Peyer's patch (tissue), 4 donors: ENCODE measurements around the gene FYB1.

Source experiments
- CTCF ChIP-seq, 6 experiments: fragments of 450-650 bp in 4 of 6; fragments of 200-600 bp in 2 of 6; sonication (generic) in 1 of 6; IDR thresholded peaks; one replicate each; pipeline ENCODE4 v1.5.1; 2017 to 2019; ENCODE audit warnings: antibody characterized with exemption in 6 of 6, mild to moderate bottlenecking in 3 of 6, moderate library complexity in 1 of 6
- POLR2A ChIP-seq, 2 donors: fragments of 450-650 bp; IDR thresholded peaks; one replicate each; pipeline ENCODE4 v1.5.1; 2017; ENCODE audit warnings: antibody characterized with exemption in 2 of 2, mild to moderate bottlenecking in 2 of 2, moderate library complexity in 2 of 2

DNA sequence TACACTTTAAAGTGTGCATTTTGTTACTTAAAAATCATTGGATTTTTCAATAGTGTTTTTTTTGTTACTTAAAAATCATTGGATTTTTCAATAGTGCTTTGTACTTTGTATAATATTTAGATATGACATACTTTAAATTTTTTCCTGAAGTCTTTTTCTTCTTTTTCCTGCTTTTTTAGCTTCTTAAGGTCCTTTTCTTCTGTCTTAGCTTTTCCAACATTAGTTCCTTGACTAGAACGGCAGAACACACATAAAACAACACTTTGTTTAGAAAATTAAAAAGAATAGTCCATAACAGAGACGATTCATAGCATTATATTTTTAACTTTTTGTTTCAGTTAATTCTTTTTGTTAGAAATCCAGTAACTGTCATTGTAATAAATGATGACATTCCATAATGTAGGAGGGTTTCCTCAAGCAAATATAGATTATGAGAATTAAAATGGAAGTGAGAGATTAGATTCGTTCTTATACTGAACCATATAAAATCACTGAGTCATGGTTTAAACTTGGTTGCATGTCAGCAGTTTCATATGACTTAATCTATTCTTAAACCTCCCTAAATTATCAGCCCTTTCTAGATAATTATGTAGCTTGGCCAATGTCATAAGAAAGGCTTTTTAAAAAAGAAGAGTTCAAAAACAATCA lies 99.8 kb downstream of the FYB1 start:
- TF ChIP-seq CTCF (IDR thresholded peaks at IDR 0.05) (no peak), POLR2A (IDR thresholded peaks at IDR 0.05) (no peak)
